GM18909 (cell line): ENCODE measurements around the gene LGMN.
"Not testable (repeated sequence)": the region's sequence is repeated elsewhere in the genome, so short reads cannot be mapped to it uniquely, and the experiment has no call there.

ENCODE experiments used
- ATAC-seq: cut with Tn5 transposase; IDR thresholded peaks from one replicate; pipeline ENCODE4 v1.9.1; 2021; ENCODE audit warnings: mild to moderate bottlenecking; ENCODE audit not compliant: unreplicated experiment, poor library complexity

The LGMN gene

DNA sequence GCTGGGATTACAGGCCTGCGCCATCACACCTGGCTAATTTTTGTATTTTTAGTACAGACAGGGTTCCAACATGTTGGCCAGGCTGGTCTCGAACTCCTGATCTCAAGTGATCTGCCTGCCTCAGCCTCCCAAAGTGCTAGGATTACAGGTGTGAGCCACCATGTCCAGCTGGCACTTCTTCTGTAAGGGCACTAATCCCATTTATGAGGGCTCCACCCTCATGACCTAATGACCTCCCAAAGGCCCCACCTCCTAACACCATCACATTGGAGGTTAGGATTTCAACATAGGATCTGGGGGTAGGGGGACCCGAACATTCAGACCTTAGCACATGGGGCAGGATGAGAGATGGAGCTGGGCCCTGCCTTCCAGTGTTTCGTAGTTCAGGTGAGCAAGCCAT is 68.1 kb downstream of the LGMN start:
- not testable (repeated sequence) for ATAC-seq

GRCh38 chr14:92679246-92679645 is 69.2 kb downstream of the LGMN start:
- no peak for ATAC-seq

DNA sequence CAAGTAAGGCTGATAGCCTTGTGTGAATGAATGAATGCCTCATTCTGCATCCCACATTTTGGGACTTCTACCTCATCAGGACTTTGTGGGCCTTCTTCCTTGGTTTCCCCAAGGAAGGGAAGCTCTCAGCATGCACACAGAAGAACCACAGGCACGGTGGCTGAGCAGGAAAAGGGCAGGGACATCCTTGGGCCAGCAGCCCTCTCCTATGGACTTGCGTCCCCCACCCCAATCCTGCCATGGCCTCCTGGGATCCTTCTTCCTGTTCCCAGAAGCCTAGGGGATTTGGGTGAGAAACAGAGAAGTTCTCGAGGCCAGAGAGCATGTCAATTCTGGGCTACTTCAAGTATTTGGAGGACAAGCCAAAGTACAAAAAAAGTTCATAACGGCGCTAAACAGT is 69.7 kb downstream of the LGMN start:
- ATAC-seq = no peak

GRCh38 chr14:92677955-92678354 is 70.5 kb downstream of the LGMN start:
- ATAC-seq = no peak

DNA sequence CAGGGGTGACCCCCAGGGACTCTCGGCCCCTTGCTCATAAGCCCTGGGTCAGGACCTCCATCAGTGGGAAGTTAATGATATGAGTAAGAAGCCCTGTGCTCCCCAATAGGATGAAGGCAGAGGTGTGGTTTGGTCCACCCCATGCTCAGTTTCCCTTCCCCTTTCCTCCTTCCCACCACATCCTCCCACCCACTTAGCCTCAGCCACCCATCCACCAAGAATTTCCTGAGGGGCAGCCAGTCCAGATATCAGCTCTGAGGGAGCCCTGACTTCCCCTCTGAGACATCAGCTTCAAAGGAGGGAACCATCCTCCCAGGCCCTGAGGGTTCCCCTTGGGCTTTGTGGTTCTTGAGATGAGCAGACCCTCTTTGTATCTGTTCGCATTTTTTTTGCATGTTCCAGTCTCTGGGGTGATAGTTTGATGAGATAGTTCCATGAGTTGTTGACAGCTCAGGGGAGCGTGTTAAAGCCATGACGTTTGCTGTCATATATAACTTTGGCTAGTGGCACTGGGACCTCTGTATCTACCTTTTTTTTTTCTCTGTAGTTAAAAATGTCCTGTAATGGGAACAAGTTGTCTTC is 71.2 kb downstream of the LGMN start:
- ATAC-seq = peak; percentile 82

GRCh38 chr14:92676403-92677086 is 71.9 kb downstream of the LGMN start:
- no peak for ATAC-seq

GRCh38 chr14:92675976-92676375 is 72.5 kb downstream of the LGMN start:
- no peak for ATAC-seq

DNA sequence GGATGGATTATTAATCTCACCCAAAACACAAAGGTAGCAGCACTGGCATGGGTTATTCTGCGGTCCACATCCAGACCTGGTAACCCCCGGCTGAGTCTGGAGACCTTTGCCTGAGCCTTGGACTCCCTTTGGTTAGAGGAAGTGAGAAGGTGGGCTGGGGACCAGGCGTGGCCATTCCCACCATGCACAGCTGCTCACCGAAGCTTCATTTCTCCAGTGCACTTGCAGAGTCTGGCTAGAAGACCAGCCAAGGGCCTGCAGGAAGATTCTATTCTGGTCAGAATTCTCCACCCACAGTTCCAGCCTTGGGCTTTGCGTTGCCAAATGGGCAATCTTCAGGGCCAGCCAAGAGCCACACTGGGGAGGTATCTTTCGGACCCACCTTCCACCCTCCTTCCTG is 73.0 kb downstream of the LGMN start:
- no peak for ATAC-seq

DNA sequence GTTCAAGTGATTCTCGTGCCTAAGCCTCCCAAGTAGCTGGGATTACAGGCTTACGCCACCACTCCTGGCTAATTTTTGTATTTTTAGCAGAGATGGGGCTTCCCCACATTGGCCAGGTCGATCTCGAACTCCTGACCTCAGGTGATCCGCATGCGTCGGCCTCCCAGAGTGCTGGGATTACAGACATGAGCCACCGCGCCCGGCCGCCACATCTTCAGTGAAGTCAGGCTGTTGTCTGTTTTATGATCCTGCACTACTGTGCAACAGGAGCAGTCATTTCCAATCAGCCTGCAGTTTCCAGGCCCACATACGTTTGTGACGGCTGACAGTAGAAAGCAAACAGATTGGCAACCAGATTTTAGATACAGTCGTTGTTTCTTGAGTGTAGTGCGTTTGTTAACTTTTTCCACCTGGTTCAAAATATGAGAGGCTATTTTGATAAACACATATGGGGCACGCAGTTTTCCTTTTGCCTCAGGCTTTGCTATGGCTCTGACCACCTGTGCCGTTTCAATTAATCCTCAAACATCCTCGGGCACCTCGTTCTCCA is 74.8 kb downstream of the LGMN start:
- ATAC-seq = no peak

DNA sequence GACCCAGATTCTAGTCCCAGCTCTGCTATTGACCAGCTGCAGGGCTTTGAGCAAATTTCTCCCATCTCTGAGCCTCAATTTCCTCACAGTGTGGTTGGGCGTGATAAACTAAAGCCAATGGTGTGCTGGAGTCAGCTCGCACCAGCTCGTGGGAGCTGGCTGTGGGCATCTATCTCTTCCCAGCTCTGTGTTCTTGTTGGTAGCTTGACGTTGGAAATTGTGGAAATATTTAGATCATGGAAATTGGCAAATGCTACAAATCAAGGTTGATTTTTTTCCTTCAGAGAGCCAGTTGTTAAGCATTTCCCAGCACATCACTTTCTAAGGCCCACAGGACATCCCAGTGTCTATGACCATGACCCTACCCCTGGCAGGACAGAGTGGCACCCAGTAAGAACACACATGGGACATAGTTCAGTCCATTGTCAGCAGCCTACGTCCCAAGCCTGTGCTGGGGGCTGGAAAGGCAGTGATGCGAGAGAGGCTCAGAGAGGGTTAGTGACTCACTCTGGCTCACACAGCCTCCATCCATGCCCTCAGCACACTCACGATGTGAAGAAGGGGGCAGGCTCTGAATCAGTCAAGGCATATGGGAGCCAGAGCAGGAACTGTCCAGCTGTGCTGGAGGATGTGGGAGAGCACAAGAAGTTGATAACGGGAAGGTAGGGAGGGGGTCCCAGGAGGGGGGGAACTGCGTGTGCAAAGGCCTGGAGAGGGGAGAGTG is 77.6 kb downstream of the LGMN start:
- ATAC-seq = no peak

- no peak for ATAC-seq
These were observed 78.3 kb downstream of the LGMN start for GRCh38 chr14:92670160-92670559.

GRCh38 chr14:92668276-92668973 is 80.0 kb downstream of the LGMN start:
- ATAC-seq = peak; percentile 57

- ATAC-seq = no peak
These were observed 82.2 kb downstream of the LGMN start for GRCh38 chr14:92666251-92666650.

DNA sequence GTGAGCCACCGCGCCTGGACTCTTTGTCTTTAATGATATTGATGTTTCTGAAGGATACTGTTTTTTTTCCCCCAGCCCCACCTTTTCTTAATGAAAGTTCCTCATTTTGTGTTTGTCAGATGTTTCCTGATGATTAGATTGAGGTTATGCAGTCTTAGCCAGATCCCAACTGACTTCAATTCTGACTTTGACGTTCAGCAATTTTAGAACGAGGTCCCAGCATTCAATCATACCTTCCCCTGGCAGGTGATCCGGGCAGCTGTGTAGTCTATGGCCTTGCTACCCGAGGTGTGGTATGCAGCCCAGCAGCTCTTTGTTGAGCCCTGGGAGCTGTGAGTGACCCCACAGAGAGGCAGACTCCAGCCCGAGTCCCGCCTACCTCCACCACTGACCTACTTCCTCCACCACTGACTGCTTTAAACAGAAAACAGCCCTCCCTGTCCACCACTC is 82.7 kb downstream of the LGMN start:
- no peak for ATAC-seq

DNA sequence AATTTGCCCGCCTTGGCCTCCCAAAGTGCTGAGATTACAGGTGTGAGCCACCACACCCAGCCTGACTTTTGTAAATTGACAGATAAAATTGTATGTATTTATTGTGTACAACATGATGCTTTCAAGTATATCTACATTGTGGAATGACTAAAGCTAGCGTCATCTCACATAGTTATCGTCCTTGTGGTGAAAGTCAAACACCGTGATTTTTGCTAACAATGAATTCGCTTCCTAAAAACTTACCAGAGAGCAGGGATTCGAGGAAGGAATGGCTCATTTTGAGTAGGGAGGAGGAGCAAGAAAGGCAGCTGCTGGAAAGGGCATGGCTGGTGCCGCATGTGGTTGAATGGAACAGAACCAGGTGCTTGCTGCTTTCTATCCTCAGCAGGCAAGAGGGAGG is 85.4 kb downstream of the LGMN start:
- ATAC-seq = no peak

GRCh38 chr14:92660571-92660970 is 87.9 kb downstream of the LGMN start:
- no peak for ATAC-seq

- no peak for ATAC-seq
These were observed 88.5 kb downstream of the LGMN start for GRCh38 chr14:92659765-92660561.

DNA sequence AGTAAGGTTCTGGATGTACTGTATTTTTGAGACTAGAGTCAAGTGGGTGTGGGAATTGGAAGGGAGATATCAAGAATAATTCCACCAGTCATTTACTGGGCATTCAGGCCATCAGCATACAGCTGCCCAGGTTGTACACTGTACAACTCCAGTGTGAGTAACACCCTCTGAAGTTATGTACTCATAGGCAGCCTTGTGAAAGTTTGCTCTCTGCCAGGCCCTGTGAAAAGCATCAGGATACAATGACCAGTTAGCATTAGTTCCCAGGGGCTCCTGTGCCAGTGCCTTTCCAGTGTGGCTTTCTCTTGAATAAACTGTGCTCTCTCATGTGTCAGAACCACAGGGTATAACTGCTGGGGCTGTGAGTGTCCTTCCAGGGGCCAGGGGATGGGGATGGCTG is 89.7 kb downstream of the LGMN start:
- no peak for ATAC-seq

GRCh38 chr14:92658160-92658559 is 90.3 kb downstream of the LGMN start:
- no peak for ATAC-seq
